Neural progenitor cell (in vitro differentiated cells): ENCODE data around the gene ZBBX. TPM values are rescaled to one million over a fixed set of nuclear protein-coding genes. Genes with fewer than 3 reads are reported as not detected.

Experiments used
- DNase-seq: peaks from one replicate; pipeline ENCODE4 v3.0.0-alpha.2; 2016; ENCODE audit warnings: low spot score
- H2AFZ ChIP-seq: fragments of 200-600 bp; sonication (generic); replicated peaks from 2 replicates; pipeline ENCODE4 v1.6.1; 2016; ENCODE audit warnings: antibody characterized with exemption
- H3F3A ChIP-seq: fragments of 200-600 bp; sonication (generic); 2 replicates; pipeline ENCODE4 v1.6.1; 2016; ENCODE audit warnings: antibody characterized with exemption, low read depth
- H3K27ac ChIP-seq: fragments of 200-600 bp; sonication (generic); 2 replicates; pipeline ENCODE4 v1.5.1; 2016; ENCODE audit warnings: mild to moderate bottlenecking
- H3K27me3 ChIP-seq: fragments of 200-600 bp; sonication (generic); 2 replicates; pipeline ENCODE4 v1.6.1; 2016; ENCODE audit warnings: mild to moderate bottlenecking, moderate library complexity
- H3K36me3 ChIP-seq: fragments of 200-600 bp; sonication (generic); 2 replicates; pipeline ENCODE4 v1.5.1; 2016
- H3K4me1 ChIP-seq: fragments of 200-600 bp; sonication (generic); 2 replicates; pipeline ENCODE4 v1.6.1; 2016; ENCODE audit warnings: mixed run types
- H3K4me2 ChIP-seq: fragments of 200-600 bp; sonication (generic); 2 replicates; pipeline ENCODE4 v1.6.1; 2016
- H3K4me3 ChIP-seq: fragments of 200-600 bp; sonication (generic); 2 replicates; pipeline ENCODE4 v1.5.1; 2016
- H3K79me2 ChIP-seq: fragments of 200-600 bp; sonication (generic); 2 replicates; pipeline ENCODE4 v1.6.1; 2016; ENCODE audit warnings: low read depth
- H3K9ac ChIP-seq: fragments of 200-600 bp; sonication (generic); 2 replicates; pipeline ENCODE4 v1.6.1; 2016
- H3K9me3 ChIP-seq: fragments of 200-600 bp; sonication (generic); 2 replicates; pipeline ENCODE4 v1.5.1; 2016; ENCODE audit warnings: low read depth
- H4K20me1 ChIP-seq: fragments of 200-600 bp; sonication (generic); 2 replicates; pipeline ENCODE4 v1.6.1; 2016; ENCODE audit warnings: low read depth
- H3K27ac Mint-ChIP-seq: 3 replicates; pipeline ENCODE4 v1.8.0; 2021; ENCODE audit warnings: mixed read lengths
- H3K27me3 Mint-ChIP-seq: 2 replicates; pipeline ENCODE4 v1.8.0; 2022; ENCODE audit warnings: low read depth, mild to moderate bottlenecking, inconsistent platforms, moderate library complexity, mixed read lengths; ENCODE audit not compliant: insufficient read depth
- H3K36me3 Mint-ChIP-seq: 3 replicates; pipeline ENCODE4 v1.8.0; 2021; ENCODE audit warnings: mixed read lengths
- H3K4me1 Mint-ChIP-seq: 3 replicates; pipeline ENCODE4 v1.8.0; 2021; ENCODE audit warnings: mixed read lengths
- H3K4me3 Mint-ChIP-seq: 3 replicates; pipeline ENCODE4 v1.8.0; 2021; ENCODE audit warnings: mild to moderate bottlenecking, moderate library complexity, mixed read lengths
- H3K9me3 Mint-ChIP-seq: 3 replicates; pipeline ENCODE4 v1.8.0; 2020; ENCODE audit warnings: mixed read lengths
- EZH2 ChIP-seq: fragments of 200-600 bp; sonication (generic); IDR thresholded peaks from 2 replicates; pipeline ENCODE4 v1.6.1; 2017; ENCODE audit warnings: antibody characterized with exemption, mild to moderate bottlenecking, moderate library complexity
- EZH2phosphoT487 ChIP-seq: fragments of 200-600 bp; sonication (generic); IDR thresholded peaks from 2 replicates; pipeline ENCODE4 v1.6.1; 2017; ENCODE audit warnings: antibody characterized with exemption
- total RNA-seq: library from RNA; depleted of rRNA; stranded (reverse); fragments of >200 nt; gene quantifications from 2 replicates; pipeline ENCODE4 v1.2.3, GENCODE V29; 2015; ENCODE audit warnings: low replicate concordance
- TF ChIP-seq, protein P1 (sequence below): fragments of 200-600 bp; sonication (generic); IDR thresholded peaks from 2 replicates; pipeline ENCODE4 v1.5.1; 2017; ENCODE audit warnings: antibody characterized with exemption, mild to moderate bottlenecking

The ZBBX gene
- total RNA-seq, 1 donor from 2014 or later: 17.5 TPM

DNA sequence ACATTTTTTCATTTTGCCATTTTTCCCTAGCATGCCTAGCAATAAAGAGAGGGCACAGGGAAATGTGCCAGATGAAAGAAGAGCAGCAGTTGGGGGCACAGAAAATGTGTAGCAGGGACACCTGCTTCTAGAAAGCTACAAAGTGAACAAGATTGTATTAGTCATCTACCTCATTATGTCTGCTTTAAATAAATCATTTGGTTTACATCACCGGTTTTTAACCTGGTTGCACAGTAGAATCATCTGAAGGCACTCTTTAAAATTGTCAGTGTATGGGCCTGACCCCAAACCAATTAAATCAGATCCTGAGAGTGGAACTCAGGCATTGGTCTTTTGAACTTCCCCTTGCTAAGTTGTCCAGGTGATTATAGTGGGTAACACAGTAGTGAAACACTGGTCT, 73.8 kb downstream of the ZBBX start:
- H3K4me1 Mint-ChIP-seq: no peaks in the 10 kb centered on the region
- no peak for DNase-seq
- no peak for TF ChIP-seq EZH2phosphoT487
- no peak for TF ChIP-seq EZH2
- TF ChIP-seq, protein P1, sequence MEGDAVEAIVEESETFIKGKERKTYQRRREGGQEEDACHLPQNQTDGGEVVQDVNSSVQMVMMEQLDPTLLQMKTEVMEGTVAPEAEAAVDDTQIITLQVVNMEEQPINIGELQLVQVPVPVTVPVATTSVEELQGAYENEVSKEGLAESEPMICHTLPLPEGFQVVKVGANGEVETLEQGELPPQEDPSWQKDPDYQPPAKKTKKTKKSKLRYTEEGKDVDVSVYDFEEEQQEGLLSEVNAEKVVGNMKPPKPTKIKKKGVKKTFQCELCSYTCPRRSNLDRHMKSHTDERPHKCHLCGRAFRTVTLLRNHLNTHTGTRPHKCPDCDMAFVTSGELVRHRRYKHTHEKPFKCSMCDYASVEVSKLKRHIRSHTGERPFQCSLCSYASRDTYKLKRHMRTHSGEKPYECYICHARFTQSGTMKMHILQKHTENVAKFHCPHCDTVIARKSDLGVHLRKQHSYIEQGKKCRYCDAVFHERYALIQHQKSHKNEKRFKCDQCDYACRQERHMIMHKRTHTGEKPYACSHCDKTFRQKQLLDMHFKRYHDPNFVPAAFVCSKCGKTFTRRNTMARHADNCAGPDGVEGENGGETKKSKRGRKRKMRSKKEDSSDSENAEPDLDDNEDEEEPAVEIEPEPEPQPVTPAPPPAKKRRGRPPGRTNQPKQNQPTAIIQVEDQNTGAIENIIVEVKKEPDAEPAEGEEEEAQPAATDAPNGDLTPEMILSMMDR: no peak
- H3K27ac Mint-ChIP-seq: no peak overlapping the region
- Histone ChIP-seq H2AFZ (no peak overlapping the region), H3K9me3 (no peaks in the 10 kb centered on the region), H3K4me2 (no peak overlapping the region), H3K4me3 (no peak overlapping the region), H3K4me1 (no peaks in the 10 kb centered on the region), H3K79me2 (no peaks in the 10 kb centered on the region), H3K27me3 (no peaks in the 10 kb centered on the region), H3K9ac (no peak overlapping the region), H3F3A (no peaks in the 10 kb centered on the region), H3K27ac (no peak overlapping the region), H4K20me1 (no peaks in the 10 kb centered on the region), H3K36me3 (no peaks in the 10 kb centered on the region)
- no peaks in the 10 kb centered on the region for H3K36me3 Mint-ChIP-seq
- peaks cover 3% of the 10 kb centered on the region for H3K27me3 Mint-ChIP-seq
- no peaks in the 10 kb centered on the region for H3K9me3 Mint-ChIP-seq
- H3K4me3 Mint-ChIP-seq: no peak overlapping the region

DNA sequence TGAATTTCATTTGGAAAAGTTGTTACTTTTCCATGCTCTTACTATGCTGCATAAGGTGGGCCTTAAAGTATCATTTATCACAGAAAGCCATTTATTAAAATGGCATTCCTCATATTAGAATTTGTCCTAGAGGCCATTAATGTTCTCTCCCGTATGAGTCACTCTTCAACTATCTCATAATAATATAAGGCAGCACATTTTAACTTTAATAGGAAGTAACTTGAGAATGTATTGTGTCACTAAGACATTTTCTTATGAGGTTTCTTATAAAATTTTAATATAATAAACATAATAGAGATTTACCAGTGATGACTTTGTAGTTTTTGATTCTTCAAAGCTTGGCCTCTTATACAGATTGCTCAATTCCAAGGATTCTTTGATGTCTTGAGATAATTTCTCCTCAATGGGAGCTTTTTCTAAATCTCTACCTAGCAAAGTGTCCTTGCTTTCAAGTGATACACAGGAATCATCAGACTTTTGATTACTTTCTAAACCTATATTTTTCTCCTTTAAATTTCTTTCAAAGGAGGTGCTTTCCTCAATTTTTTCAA, 74.7 kb downstream of the ZBBX start:
- H3K27me3 ChIP-seq: no peaks in the 10 kb centered on the region
- H4K20me1 ChIP-seq: no peaks in the 10 kb centered on the region
- no peaks in the 10 kb centered on the region for H3K79me2 ChIP-seq
- Mint-ChIP-seq H3K9me3 (no peaks in the 10 kb centered on the region), H3K4me3 (no peak overlapping the region), H3K36me3 (no peaks in the 10 kb centered on the region), H3K4me1 (no peaks in the 10 kb centered on the region), H3K27me3 (peaks cover 3% of the 10 kb centered on the region), H3K27ac (no peak overlapping the region)
- no peaks in the 10 kb centered on the region for H3K36me3 ChIP-seq
- H2AFZ ChIP-seq: no peak overlapping the region
- no peak overlapping the region for H3K4me2 ChIP-seq
- no peak for TF ChIP-seq EZH2
- no peak for TF ChIP-seq EZH2phosphoT487
- TF ChIP-seq, protein P1: no peak
- no peak overlapping the region for H3K27ac ChIP-seq
- H3F3A ChIP-seq: no peaks in the 10 kb centered on the region
- H3K9me3 ChIP-seq: no peaks in the 10 kb centered on the region
- no peaks in the 10 kb centered on the region for H3K4me1 ChIP-seq
- no peak for DNase-seq
- no peak overlapping the region for H3K4me3 ChIP-seq
- H3K9ac ChIP-seq: no peak overlapping the region

DNA sequence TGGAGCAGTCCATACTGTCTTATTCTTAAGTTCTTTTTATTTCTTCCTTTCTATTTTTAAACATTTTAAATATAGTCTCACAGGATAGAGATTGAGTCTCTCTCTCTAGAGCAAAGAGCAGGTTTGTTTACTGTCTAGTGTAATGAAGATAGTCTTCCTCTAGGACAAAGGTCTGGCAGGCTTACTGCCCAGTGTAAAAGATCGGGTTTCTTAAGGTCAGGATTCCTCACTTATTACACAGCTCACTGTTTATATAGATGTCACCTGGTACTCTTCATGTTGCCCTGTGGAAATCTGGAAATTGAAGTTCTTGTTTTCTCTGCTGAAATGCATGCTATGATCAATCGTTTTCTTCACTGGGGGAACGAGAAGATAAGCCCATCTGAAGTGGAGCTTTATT, 76.0 kb downstream of the ZBBX start:
- no peaks in the 10 kb centered on the region for H3F3A ChIP-seq
- H3K27ac ChIP-seq: no peak overlapping the region
- no peaks in the 10 kb centered on the region for H3K9me3 ChIP-seq
- Mint-ChIP-seq H3K9me3 (no peaks in the 10 kb centered on the region), H3K27ac (no peak overlapping the region), H3K36me3 (no peaks in the 10 kb centered on the region), H3K4me1 (no peaks in the 10 kb centered on the region), H3K4me3 (no peak overlapping the region), H3K27me3 (peaks cover 3% of the 10 kb centered on the region)
- H4K20me1 ChIP-seq: no peaks in the 10 kb centered on the region
- H3K4me3 ChIP-seq: no peak overlapping the region
- no peaks in the 10 kb centered on the region for H3K4me1 ChIP-seq
- H3K36me3 ChIP-seq: no peaks in the 10 kb centered on the region
- no peaks in the 10 kb centered on the region for H3K27me3 ChIP-seq
- TF ChIP-seq, protein P1: no peak
- no peak for TF ChIP-seq EZH2phosphoT487
- no peak for TF ChIP-seq EZH2
- H3K9ac ChIP-seq: no peak overlapping the region
- no peak overlapping the region for H2AFZ ChIP-seq
- H3K79me2 ChIP-seq: no peaks in the 10 kb centered on the region
- DNase-seq: peak; percentile 7
- no peak overlapping the region for H3K4me2 ChIP-seq
